Brain microvascular endothelial cell (primary cell): ENCODE measurements around the gene CNNM1.

Source experiments
- DNase-seq: peaks from one replicate; pipeline ENCODE4 v3.0.0-alpha.2; 2020
- H3K27ac ChIP-seq: fragments of 250-450 bp; sonication (Bioruptor Pico); 2 replicates; pipeline ENCODE4 v1.5.1; 2020; ENCODE audit warnings: mild to moderate bottlenecking, moderate library complexity
- H3K27me3 ChIP-seq: fragments of 250-450 bp; sonication (Bioruptor Pico); replicated peaks from 2 replicates; pipeline ENCODE4 v1.5.1; 2020; ENCODE audit warnings: mild to moderate bottlenecking
- H3K36me3 ChIP-seq: fragments of 250-450 bp; sonication (Bioruptor Pico); replicated peaks from 2 replicates; pipeline ENCODE4 v1.5.1; 2020; ENCODE audit warnings: mild to moderate bottlenecking
- H3K4me3 ChIP-seq: 2 replicates; pipeline ENCODE4 v1.5.1; 2011; ENCODE audit warnings: low read depth, mild to moderate bottlenecking, control low read depth, low read length, moderate library complexity
- in situ Hi-C: cut with HindIII; loops from 2 replicates; pipeline ENCODE4 v1.10.0; 2017; ENCODE audit warnings: low sequenced_read_pairs, low pct_ligation_motif_present
- TF ChIP-seq, protein P1 (sequence below): IDR thresholded peaks from 2 replicates; pipeline ENCODE4 v1.5.1; 2011; ENCODE audit warnings: low read depth, mild to moderate bottlenecking, moderate library complexity, low read length, control low read depth, inconsistent platforms; ENCODE audit errors: missing control alignments

The CNNM1 gene

DNA sequence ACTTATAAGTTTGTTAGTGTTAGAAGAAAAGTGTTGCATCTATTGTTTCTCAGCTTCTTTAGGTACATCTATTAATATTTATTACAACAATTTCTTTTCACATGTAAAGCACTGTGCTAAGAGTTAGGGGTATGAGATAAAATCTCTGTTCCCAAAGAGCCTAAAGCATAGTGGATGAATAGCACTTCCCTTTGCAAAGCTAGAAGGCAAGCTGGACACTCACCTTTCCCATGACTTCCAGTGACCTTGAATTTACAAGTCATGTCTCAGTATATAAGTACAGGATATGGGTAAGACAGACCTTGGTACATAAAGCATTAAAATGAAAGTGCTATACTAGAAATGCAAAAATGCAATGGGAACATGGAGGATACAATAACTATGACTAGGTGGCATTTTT is 8.7 kb downstream of the CNNM1 start:
- no peak for DNase-seq
- H3K27me3 ChIP-seq = no peaks in the 10 kb centered on the region
- in situ Hi-C loops = no loop called here
- no peak overlapping the region for H3K27ac ChIP-seq
- H3K4me3 ChIP-seq = no peak overlapping the region
- TF ChIP-seq, protein P1, sequence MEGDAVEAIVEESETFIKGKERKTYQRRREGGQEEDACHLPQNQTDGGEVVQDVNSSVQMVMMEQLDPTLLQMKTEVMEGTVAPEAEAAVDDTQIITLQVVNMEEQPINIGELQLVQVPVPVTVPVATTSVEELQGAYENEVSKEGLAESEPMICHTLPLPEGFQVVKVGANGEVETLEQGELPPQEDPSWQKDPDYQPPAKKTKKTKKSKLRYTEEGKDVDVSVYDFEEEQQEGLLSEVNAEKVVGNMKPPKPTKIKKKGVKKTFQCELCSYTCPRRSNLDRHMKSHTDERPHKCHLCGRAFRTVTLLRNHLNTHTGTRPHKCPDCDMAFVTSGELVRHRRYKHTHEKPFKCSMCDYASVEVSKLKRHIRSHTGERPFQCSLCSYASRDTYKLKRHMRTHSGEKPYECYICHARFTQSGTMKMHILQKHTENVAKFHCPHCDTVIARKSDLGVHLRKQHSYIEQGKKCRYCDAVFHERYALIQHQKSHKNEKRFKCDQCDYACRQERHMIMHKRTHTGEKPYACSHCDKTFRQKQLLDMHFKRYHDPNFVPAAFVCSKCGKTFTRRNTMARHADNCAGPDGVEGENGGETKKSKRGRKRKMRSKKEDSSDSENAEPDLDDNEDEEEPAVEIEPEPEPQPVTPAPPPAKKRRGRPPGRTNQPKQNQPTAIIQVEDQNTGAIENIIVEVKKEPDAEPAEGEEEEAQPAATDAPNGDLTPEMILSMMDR = no peak
- H3K36me3 ChIP-seq = no peaks in the 10 kb centered on the region

DNA sequence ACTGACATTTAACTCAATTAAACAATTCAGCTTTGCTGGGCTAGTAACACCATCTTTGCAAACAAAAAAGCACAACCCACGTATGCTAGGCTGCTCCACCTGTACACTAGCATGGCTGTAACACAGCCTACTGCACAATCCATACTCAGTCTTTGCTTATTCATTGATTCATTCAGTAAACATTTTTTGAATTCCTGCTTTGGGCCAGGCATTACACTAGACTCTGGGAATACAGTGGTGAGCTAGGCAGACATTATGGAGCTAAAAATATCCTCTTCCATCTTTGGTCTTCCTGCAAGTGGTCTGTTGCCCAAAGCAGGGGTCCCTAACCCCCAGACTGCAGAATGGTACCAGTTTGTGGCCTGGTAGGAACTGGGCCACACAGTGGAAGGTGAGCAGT is 9.9 kb downstream of the CNNM1 start:
- no peak overlapping the region for H3K27ac ChIP-seq
- in situ Hi-C loops = no loop called here
- DNase-seq = no peak
- H3K4me3 ChIP-seq = no peak overlapping the region
- TF ChIP-seq, protein P1 = no peak
- no peaks in the 10 kb centered on the region for H3K36me3 ChIP-seq
- no peaks in the 10 kb centered on the region for H3K27me3 ChIP-seq

DNA sequence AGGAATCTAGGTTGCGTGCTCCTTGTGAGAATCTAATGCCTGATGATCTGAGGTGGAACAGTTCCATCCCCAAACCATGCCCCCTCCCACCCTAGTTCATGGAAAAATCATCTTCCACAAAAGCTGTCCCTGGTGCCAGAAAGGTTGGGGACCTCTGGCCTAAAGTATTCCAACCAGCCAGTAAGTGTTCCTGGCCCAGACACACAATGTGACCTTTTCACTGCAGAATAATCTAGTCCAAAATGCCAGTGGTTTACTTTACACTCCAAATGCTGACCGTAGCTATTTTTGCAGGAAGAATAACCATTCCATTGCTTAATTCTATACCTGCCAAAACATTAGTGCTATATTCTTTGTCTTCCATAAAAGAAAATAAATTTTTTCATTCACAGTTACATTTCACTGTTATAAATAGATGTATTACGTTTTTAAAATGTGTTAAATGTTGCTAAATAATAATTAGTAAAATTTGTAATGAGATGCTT is 10.4 kb downstream of the CNNM1 start:
- Histone ChIP-seq H3K36me3 (no peaks in the 10 kb centered on the region), H3K27ac (no peak overlapping the region), H3K4me3 (no peak overlapping the region), H3K27me3 (no peaks in the 10 kb centered on the region)
- in situ Hi-C loops = no loop called here
- DNase-seq = no peak
- TF ChIP-seq, protein P1 = no peak

DNA sequence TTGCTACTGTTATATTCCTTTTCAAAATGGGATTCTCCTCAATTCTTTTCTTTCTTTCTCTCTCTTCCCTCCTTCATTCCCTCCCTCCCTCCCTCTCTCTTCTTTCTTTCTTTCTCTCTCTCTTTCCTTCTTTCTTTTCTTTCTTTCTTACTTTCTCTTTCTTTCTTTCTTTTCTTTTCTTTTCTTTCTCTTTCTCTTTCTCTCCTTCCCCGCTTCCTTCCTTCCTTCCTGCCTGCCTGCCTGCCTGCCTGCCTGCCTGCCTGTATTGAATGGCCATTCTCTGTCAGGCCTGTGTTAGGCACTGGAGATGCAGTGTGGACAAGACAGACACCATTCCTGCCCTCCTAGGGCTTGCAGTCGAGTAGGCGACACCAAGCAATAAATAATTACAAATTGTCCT is 11.5 kb downstream of the CNNM1 start:
- in situ Hi-C loops = no loop called here
- no peak for DNase-seq
- TF ChIP-seq, protein P1 = no peak
- Histone ChIP-seq H3K36me3 (no peaks in the 10 kb centered on the region), H3K27ac (no peak overlapping the region), H3K27me3 (no peaks in the 10 kb centered on the region), H3K4me3 (no peak overlapping the region)

DNA sequence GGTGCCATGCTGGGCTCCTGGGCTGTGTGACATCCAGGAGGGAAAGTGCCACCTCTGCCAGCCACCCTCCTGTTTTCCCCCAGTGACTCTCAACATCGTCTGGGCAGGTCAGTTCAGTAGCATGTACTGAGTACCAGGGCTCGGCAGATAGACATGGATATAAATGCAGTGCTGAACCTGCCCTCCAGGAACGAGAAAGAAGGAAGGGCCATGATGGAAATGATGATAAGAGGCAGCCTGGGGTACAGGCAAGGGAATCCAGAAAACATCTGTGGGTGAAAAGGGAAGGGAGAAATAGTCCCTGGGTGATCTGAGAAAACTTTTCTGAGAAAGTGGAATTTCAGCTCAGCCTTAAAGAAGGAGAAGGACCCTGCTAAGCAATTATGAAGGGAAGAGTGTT is 12.1 kb downstream of the CNNM1 start:
- H3K27ac ChIP-seq = no peak overlapping the region
- no peaks in the 10 kb centered on the region for H3K27me3 ChIP-seq
- no peak overlapping the region for H3K4me3 ChIP-seq
- in situ Hi-C loops = no loop called here
- DNase-seq = no peak
- TF ChIP-seq, protein P1 = no peak
- H3K36me3 ChIP-seq = no peaks in the 10 kb centered on the region

DNA sequence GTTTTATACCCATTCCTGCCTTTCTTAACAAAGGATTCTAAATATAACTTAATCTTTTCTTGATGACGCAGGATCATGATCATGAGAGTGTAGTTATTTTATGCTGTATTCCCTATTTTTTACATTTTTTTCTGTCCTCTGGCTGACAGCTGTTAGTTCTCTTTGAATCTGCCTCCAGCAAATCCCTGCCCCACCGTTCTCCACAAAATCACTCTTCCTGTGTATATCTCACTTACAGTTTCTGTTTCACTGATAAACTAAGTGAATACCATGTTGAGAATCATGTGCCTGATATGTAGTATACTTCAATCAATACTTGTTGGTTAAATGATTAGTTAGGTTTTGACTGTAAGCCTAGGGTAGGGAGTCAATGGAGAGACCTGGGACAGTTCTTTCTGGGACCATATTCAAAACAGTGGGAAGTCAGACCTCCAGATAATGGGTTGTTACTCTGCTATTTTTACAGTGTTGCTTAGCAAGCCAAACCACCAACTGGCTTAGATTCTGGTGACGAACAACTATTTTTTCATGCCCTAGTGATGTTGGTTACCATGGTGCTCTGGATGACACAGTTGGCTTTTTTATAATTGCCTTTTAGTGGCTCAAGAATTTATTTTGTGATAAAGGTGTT is 12.8 kb downstream of the CNNM1 start:
- H3K36me3 ChIP-seq = no peaks in the 10 kb centered on the region
- H3K27ac ChIP-seq = no peak overlapping the region
- no peak for DNase-seq
- in situ Hi-C loops = no loop called here
- no peaks in the 10 kb centered on the region for H3K27me3 ChIP-seq
- TF ChIP-seq, protein P1 = no peak
- H3K4me3 ChIP-seq = no peak overlapping the region
